Upper lobe of left lung (tissue), 6 donors: ENCODE measurements around the gene KRT12. TPM values are rescaled to one million over a fixed set of nuclear protein-coding genes. Genes with fewer than 3 reads are reported as not detected.

Experiments used
- ATAC-seq, 2 donors: fragments of 200-7000 bp; cut with Tn5 transposase; one replicate each; pipeline ENCODE4 v1.9.1; 2022; ENCODE audit warnings: mild to moderate bottlenecking in 2 of 2, moderate library complexity in 2 of 2; ENCODE audit not compliant: low FRiP score in 2 of 2
- DNase-seq, 2 donors: peaks; one replicate each; pipeline ENCODE4 v3.0.0-alpha.2; 2019 to 2020
- H3K27ac ChIP-seq, 4 donors: fragments of 200-600 bp; sonication (generic); one replicate each; pipeline ENCODE4 v1.5.1; 2016 to 2019
- H3K27me3 ChIP-seq, 4 donors: fragments of 200-600 bp; sonication (generic); one replicate each; pipeline ENCODE4 v1.5.1; 2017 to 2019
- H3K36me3 ChIP-seq, 4 donors: fragments of 200-600 bp; sonication (generic); one replicate each; pipeline ENCODE4 v1.5.1; 2016 to 2019
- H3K4me1 ChIP-seq, 4 donors: fragments of 200-600 bp; sonication (generic); one replicate each; pipeline ENCODE4 v1.5.1; 2018 to 2019
- H3K4me3 ChIP-seq, 4 donors: fragments of 200-600 bp; sonication (generic); one replicate each; pipeline ENCODE4 v1.5.1; 2017 to 2019; ENCODE audit warnings: mild to moderate bottlenecking in 2 of 4, moderate library complexity in 1 of 4
- H3K9me3 ChIP-seq, 4 donors: fragments of 200-600 bp; sonication (generic); one replicate each; pipeline ENCODE4 v1.5.1; 2018 to 2019
- EP300 ChIP-seq, 4 donors: sonication (generic); formaldehyde crosslinking; IDR thresholded peaks; one replicate each; pipeline ENCODE4 v1.5.1; 2017; ENCODE audit warnings: antibody characterized with exemption in 4 of 4, control low read depth in 2 of 4
- POLR2A ChIP-seq, 4 donors: fragments of 450-650 bp; IDR thresholded peaks; one replicate each; pipeline ENCODE4 v1.5.1; 2016 to 2017; ENCODE audit warnings: antibody characterized with exemption in 4 of 4, mild to moderate bottlenecking in 2 of 4
- POLR2AphosphoS5 ChIP-seq, 2 donors: sonication (generic); formaldehyde crosslinking; IDR thresholded peaks; one replicate each; pipeline ENCODE4 v1.5.1; 2017; ENCODE audit warnings: antibody characterized with exemption in 2 of 2
- WGBS, 2 donors: methylation state at CpG; one replicate each; pipeline ENCODE4 v1.1.5; 2017 to 2018; 5-methylcytosine and 5-hydroxymethylcytosine counted together
- total RNA-seq, 6 donors: library from RNA; depleted of rRNA in 4 of 6; stranded (reverse); fragments of >200 nt in 4 of 6; gene quantifications; one replicate each; pipeline versions ENCODE4 v1.1.0 to v1.2.1, GENCODE V29; 2016 to 2021
- TF ChIP-seq, protein P1 (sequence below), 6 experiments: fragments of 450-650 bp in 4 of 6; fragments of 200-600 bp in 2 of 6; sonication (generic) in 2 of 6; IDR thresholded peaks; one replicate each; pipeline ENCODE4 v1.5.1; 2016 to 2019; ENCODE audit warnings: antibody characterized with exemption in 6 of 6
- donor health status: DM: no; HTN: no; CAD: no; lungs with moderate emphysema.
- donor health status: DM: no; HTN: yes; CAD: no; lungs with severe emphysema.

KRT12 gene
- total RNA-seq, 6 donors from 2014 or later: not detected

DNA sequence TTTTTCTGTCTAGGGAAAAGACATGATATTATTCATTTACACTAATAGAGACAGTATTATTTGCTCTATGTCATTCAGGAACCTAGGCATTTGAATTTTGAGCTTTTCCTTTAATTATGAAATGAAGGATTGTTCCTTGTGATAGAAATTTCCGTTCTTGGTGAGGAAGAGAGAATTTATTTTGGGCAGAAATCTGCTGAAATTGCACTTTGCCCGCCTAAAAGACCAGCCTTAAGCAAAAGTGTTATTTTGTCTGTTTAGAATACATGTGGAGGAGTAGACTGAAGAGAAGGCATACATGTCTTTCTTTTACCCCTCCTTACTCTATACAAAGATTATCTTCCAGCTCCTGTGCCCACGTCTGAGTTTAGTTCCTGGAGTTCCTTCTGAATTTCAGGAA is 27.8 kb downstream of the KRT12 start:
- H3K4me1 ChIP-seq: no peaks in the 10 kb centered on the region
- TF ChIP-seq EP300 (IDR thresholded peaks at IDR 0.05) (no peak), POLR2AphosphoS5 (IDR thresholded peaks at IDR 0.05) (no peak), POLR2A (IDR thresholded peaks at IDR 0.05) (no peak)
- TF ChIP-seq, protein P1, sequence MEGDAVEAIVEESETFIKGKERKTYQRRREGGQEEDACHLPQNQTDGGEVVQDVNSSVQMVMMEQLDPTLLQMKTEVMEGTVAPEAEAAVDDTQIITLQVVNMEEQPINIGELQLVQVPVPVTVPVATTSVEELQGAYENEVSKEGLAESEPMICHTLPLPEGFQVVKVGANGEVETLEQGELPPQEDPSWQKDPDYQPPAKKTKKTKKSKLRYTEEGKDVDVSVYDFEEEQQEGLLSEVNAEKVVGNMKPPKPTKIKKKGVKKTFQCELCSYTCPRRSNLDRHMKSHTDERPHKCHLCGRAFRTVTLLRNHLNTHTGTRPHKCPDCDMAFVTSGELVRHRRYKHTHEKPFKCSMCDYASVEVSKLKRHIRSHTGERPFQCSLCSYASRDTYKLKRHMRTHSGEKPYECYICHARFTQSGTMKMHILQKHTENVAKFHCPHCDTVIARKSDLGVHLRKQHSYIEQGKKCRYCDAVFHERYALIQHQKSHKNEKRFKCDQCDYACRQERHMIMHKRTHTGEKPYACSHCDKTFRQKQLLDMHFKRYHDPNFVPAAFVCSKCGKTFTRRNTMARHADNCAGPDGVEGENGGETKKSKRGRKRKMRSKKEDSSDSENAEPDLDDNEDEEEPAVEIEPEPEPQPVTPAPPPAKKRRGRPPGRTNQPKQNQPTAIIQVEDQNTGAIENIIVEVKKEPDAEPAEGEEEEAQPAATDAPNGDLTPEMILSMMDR (IDR thresholded peaks at IDR 0.05): no peak
- peaks cover 0 to 9% (median 3%) of the 10 kb centered on the region in 4 donors for H3K36me3 ChIP-seq
- DNase-seq (no peak), ATAC-seq (no peak)
- H3K27me3 ChIP-seq: no peaks in the 10 kb centered on the region
- WGBS, 2 donors: 75 to 81% methylated on average over 3 of the region's 3 CpGs
- no peak overlapping the region for H3K4me3 ChIP-seq
- H3K27ac ChIP-seq: no peak overlapping the region
- no peaks in the 10 kb centered on the region for H3K9me3 ChIP-seq

DNA sequence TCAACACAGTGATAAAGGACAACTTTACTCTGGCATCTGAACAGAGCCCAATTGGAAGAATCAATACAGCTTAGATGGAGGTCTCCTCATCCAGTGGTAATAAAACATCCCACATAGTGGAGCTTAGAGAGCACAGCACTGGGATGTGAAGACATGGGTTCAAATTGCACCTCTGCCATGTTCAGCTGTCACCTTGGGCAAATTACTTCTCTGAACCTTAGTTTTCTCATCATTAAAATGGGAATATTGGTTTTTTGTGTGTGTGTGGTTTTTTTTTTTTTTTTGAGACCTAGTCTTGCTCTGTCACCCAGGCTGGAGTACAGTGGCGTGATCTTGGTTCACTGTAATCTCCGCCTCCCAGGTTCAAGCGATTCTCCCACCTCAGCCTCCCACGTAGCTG is 31.0 kb downstream of the KRT12 start:
- no peak for ATAC-seq
- H3K9me3 ChIP-seq: no peaks in the 10 kb centered on the region
- no peak for TF ChIP-seq POLR2A (IDR thresholded peaks at IDR 0.05)
- no peak for TF ChIP-seq EP300 (IDR thresholded peaks at IDR 0.05)
- TF ChIP-seq, protein P1 (IDR thresholded peaks at IDR 0.05): no peak
- TF ChIP-seq POLR2AphosphoS5 (IDR thresholded peaks at IDR 0.05): no peak
- 96 to 99% methylated on average over 4 of the region's 4 CpGs for WGBS, 2 donors
- H3K4me1 ChIP-seq: no peaks in the 10 kb centered on the region
- H3K4me3 ChIP-seq: no peak overlapping the region
- H3K27me3 ChIP-seq: no peaks in the 10 kb centered on the region
- no peak for DNase-seq
- peaks cover 0 to 11% (median 3%) of the 10 kb centered on the region in 4 donors for H3K36me3 ChIP-seq
- no peak overlapping the region for H3K27ac ChIP-seq

GRCh38 chr17:40833882-40834281 is 33.1 kb downstream of the KRT12 start:
- H3K27ac ChIP-seq: no peak overlapping the region
- no peaks in the 10 kb centered on the region for H3K9me3 ChIP-seq
- H3K4me1 ChIP-seq: no peaks in the 10 kb centered on the region
- peaks cover 0 to 11% (median 3%) of the 10 kb centered on the region in 4 donors for H3K36me3 ChIP-seq
- DNase-seq (no peak), ATAC-seq (no peak)
- TF ChIP-seq, protein P1 (IDR thresholded peaks at IDR 0.05): no peak
- TF ChIP-seq POLR2A (IDR thresholded peaks at IDR 0.05) (no peak), EP300 (IDR thresholded peaks at IDR 0.05) (no peak), POLR2AphosphoS5 (IDR thresholded peaks at IDR 0.05) (no peak)
- no peak overlapping the region for H3K4me3 ChIP-seq
- no peaks in the 10 kb centered on the region for H3K27me3 ChIP-seq

DNA sequence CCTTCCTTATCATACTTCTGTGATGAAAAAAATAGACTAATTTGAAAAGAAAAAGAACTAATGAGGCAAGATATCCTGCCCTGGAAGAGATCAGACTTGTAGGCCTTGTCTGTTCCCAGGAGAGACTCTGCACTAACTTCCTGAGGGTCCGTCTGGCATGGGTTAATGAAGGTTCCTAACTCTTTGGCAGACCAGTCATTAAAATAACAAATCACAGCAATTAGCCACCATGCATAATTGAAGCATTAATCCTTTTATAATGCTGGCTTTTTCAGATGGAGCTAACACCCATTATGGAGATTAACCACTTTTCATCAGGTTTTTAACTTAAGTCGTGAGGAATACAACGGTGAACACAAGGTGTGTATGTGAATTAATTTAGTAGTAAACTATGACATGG is 34.2 kb downstream of the KRT12 start:
- ATAC-seq (no peak), DNase-seq (no peak)
- no peak overlapping the region for H3K27ac ChIP-seq
- WGBS, 2 donors: 89 to 91% methylated on average over 3 of the region's 3 CpGs
- H3K9me3 ChIP-seq: no peaks in the 10 kb centered on the region
- H3K4me3 ChIP-seq: no peak overlapping the region
- H3K36me3 ChIP-seq: peaks cover 0 to 11% (median 3%) of the 10 kb centered on the region in 4 donors
- H3K4me1 ChIP-seq: no peaks in the 10 kb centered on the region
- TF ChIP-seq EP300 (IDR thresholded peaks at IDR 0.05): no peak
- TF ChIP-seq POLR2A (IDR thresholded peaks at IDR 0.05): no peak
- TF ChIP-seq POLR2AphosphoS5 (IDR thresholded peaks at IDR 0.05): no peak
- TF ChIP-seq, protein P1 (IDR thresholded peaks at IDR 0.05): no peak
- H3K27me3 ChIP-seq: no peaks in the 10 kb centered on the region

- Histone ChIP-seq H3K36me3 (peaks cover 0 to 11% (median 3%) of the 10 kb centered on the region in 4 donors), H3K4me1 (no peaks in the 10 kb centered on the region), H3K9me3 (no peaks in the 10 kb centered on the region), H3K27me3 (no peaks in the 10 kb centered on the region), H3K4me3 (no peak overlapping the region), H3K27ac (no peak overlapping the region)
- WGBS, 2 donors: 84 to 87% methylated on average over 2 of the region's 2 CpGs
- no peak for TF ChIP-seq POLR2A (IDR thresholded peaks at IDR 0.05)
- TF ChIP-seq EP300 (IDR thresholded peaks at IDR 0.05): no peak
- TF ChIP-seq, protein P1 (IDR thresholded peaks at IDR 0.05): no peak
- TF ChIP-seq POLR2AphosphoS5 (IDR thresholded peaks at IDR 0.05): no peak
- ATAC-seq: no peak
- no peak for DNase-seq
Measured at GRCh38 chr17:40830085-40830776, 36.8 kb downstream of the KRT12 start.
